Fibroblast of lung (primary cell): ENCODE results near the gene TWF2. TPM values are rescaled to one million over a fixed set of nuclear protein-coding genes. Genes with fewer than 3 reads are reported as not detected.
A peak's percentile ranks its signal among the peaks of the same experiment; 100 is the strongest.

Experiments used
- DNase-seq, 2 donors: peaks; one replicate each; pipeline versions ENCODE4 v3.0.0 to v3.0.0-alpha.2; 2010; ENCODE audit warnings: low read depth in 2 of 2
- H2AFZ ChIP-seq: 2 replicates; pipeline ENCODE4 v1.5.1; 2012; ENCODE audit warnings: low read length, control low read depth, inconsistent platforms
- H3K27ac ChIP-seq: 2 replicates; pipeline ENCODE4 v1.5.1; 2011; ENCODE audit warnings: low read length, control low read depth; ENCODE audit not compliant: insufficient read depth
- H3K27me3 ChIP-seq: 2 replicates; pipeline ENCODE4 v1.5.1; 2011; ENCODE audit warnings: mild to moderate bottlenecking, low read length; ENCODE audit not compliant: control insufficient read depth, insufficient read depth
- H3K36me3 ChIP-seq: 2 replicates; pipeline ENCODE4 v1.5.1; 2011; ENCODE audit warnings: low read length; ENCODE audit not compliant: control insufficient read depth, insufficient read depth
- H3K4me1 ChIP-seq: 2 replicates; pipeline ENCODE4 v1.5.1; 2011; ENCODE audit warnings: low read length; ENCODE audit not compliant: control insufficient read depth, insufficient read depth; ENCODE audit errors: extremely low read depth
- H3K4me2 ChIP-seq: 2 replicates; pipeline ENCODE4 v1.5.1; 2011; ENCODE audit warnings: low read length, control low read depth; ENCODE audit not compliant: insufficient read depth; ENCODE audit errors: extremely low read depth
- H3K4me3 ChIP-seq, 4 experiments: fragments of 200-600 bp in 1 of 4; sonication (generic) in 1 of 4; replicated peaks in 1 of 4; 2 replicates each; pipeline ENCODE4 v1.5.1; 2011 to 2016; ENCODE audit warnings: low read length in 4 of 4, low read depth in 3 of 4, mild to moderate bottlenecking in 3 of 4, control low read depth in 2 of 4, inconsistent platforms in 1 of 4, mixed read lengths in 1 of 4; ENCODE audit not compliant: insufficient read depth in 1 of 4; ENCODE audit errors: control extremely low read depth in 1 of 4
- H3K79me2 ChIP-seq: 2 replicates; pipeline ENCODE4 v1.5.1; 2012; ENCODE audit warnings: mild to moderate bottlenecking, low read length, inconsistent platforms; ENCODE audit not compliant: control insufficient read depth, insufficient read depth
- H3K9ac ChIP-seq: 2 replicates; pipeline ENCODE4 v1.5.1; 2011; ENCODE audit warnings: mild to moderate bottlenecking, low read length, control low read depth; ENCODE audit not compliant: insufficient read depth
- H3K9me3 ChIP-seq: 2 replicates; pipeline ENCODE4 v1.5.1; 2012; ENCODE audit warnings: low read depth, low read length; ENCODE audit not compliant: control insufficient read depth, insufficient read depth
- H4K20me1 ChIP-seq: 2 replicates; pipeline ENCODE4 v1.5.1; 2011; ENCODE audit warnings: low read length; ENCODE audit not compliant: control insufficient read depth, insufficient read depth; ENCODE audit errors: extremely low read depth
- EZH2 ChIP-seq: IDR thresholded peaks from 2 replicates; pipeline ENCODE4 v1.5.1; 2012; ENCODE audit warnings: low read length, control low read depth, mild to moderate bottlenecking; ENCODE audit errors: missing control alignments
- polyA plus RNA-seq, 2 donors: library from polyadenylated mRNA; depleted of rRNA in 1 of 2; stranded (reverse) in 1 of 2; unstranded in 1 of 2; fragments of >200 nt; gene quantifications; 2 replicates each; pipeline ENCODE4 v1.2.1, GENCODE V29; 2011 to 2012; ENCODE audit warnings: missing spikeins in 1 of 2
- total RNA-seq: library from RNA; depleted of rRNA; stranded (reverse); fragments of >200 nt; gene quantifications from 2 replicates; pipeline ENCODE4 v1.2.1, GENCODE V29; 2014
- TF ChIP-seq, protein P1 (sequence below), 2 donors: IDR thresholded peaks in 1 of 2; conservative IDR thresholded peaks in 1 of 2; 1 replicate in 1 of 2; 2 replicates in 1 of 2; pipeline ENCODE4 v1.5.1; 2011 to 2012; ENCODE audit warnings: low read length in 2 of 2, control low read depth in 1 of 2, inconsistent platforms in 1 of 2, low read depth in 1 of 2, mild to moderate bottlenecking in 1 of 2

TWF2 gene
- total and polyA plus RNA-seq, 2 donors (not counting 1 experiment from before 2014, with no cell fraction given), result 67.2 to 69.9 TPM

DNA sequence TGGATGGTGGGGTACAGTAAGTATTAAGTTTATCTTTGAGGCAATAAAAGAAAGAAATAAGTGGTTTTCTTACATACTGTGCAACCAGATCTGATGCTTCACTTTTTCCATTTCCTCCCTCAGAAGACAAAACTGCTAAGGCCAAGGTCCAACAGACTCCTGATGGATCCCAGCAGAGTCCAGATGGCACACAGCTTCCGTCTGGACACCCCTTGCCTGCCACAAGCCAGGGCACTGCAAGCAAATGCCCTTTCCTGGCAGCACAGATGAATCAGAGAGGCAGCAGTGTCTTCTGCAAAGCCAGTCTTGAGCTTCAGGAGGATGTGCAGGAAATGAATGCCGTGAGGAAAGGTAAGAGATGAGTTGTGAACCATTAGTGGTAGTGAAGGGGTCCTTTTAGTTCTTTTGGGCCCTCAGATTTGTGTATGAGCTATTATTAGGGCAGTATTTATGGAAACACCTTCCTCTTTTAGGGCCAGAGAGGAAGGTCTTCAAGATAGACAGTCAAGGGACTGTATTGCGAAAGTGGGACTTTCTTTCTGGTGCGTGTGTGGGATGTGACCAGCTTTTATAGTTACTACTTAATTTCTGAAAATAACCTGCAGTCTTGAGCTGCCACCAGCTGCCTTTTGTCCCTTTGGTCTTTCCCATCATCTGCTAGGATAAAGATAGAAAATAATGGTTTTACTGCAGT lies 36.4 kb downstream of the TWF2 start:
- H3K4me2 ChIP-seq, result no peak overlapping the region
- peaks cover 26% of the 10 kb centered on the region for H3K36me3 ChIP-seq
- H3K9me3 ChIP-seq, result no peaks in the 10 kb centered on the region
- no peak overlapping the region for H3K27ac ChIP-seq
- DNase-seq, result no peak
- no peaks in the 10 kb centered on the region for H3K27me3 ChIP-seq
- H3K9ac ChIP-seq, result no peak overlapping the region
- H2AFZ ChIP-seq, result no peak overlapping the region
- H3K79me2 ChIP-seq, result peaks cover 15% of the 10 kb centered on the region
- TF ChIP-seq, protein P1, sequence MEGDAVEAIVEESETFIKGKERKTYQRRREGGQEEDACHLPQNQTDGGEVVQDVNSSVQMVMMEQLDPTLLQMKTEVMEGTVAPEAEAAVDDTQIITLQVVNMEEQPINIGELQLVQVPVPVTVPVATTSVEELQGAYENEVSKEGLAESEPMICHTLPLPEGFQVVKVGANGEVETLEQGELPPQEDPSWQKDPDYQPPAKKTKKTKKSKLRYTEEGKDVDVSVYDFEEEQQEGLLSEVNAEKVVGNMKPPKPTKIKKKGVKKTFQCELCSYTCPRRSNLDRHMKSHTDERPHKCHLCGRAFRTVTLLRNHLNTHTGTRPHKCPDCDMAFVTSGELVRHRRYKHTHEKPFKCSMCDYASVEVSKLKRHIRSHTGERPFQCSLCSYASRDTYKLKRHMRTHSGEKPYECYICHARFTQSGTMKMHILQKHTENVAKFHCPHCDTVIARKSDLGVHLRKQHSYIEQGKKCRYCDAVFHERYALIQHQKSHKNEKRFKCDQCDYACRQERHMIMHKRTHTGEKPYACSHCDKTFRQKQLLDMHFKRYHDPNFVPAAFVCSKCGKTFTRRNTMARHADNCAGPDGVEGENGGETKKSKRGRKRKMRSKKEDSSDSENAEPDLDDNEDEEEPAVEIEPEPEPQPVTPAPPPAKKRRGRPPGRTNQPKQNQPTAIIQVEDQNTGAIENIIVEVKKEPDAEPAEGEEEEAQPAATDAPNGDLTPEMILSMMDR (conservative IDR thresholded peaks at IDR 0.05 in 1 of 2, IDR thresholded peaks at IDR 0.05 in 1 of 2; ENCODE audit: low read depth in 1 of 2, low read length in 2 of 2), result no peak
- TF ChIP-seq EZH2, result no peak
- no peaks in the 10 kb centered on the region for H4K20me1 ChIP-seq
- H3K4me1 ChIP-seq, result peaks cover 12% of the 10 kb centered on the region
- H3K4me3 ChIP-seq, result no peak overlapping the region

DNA sequence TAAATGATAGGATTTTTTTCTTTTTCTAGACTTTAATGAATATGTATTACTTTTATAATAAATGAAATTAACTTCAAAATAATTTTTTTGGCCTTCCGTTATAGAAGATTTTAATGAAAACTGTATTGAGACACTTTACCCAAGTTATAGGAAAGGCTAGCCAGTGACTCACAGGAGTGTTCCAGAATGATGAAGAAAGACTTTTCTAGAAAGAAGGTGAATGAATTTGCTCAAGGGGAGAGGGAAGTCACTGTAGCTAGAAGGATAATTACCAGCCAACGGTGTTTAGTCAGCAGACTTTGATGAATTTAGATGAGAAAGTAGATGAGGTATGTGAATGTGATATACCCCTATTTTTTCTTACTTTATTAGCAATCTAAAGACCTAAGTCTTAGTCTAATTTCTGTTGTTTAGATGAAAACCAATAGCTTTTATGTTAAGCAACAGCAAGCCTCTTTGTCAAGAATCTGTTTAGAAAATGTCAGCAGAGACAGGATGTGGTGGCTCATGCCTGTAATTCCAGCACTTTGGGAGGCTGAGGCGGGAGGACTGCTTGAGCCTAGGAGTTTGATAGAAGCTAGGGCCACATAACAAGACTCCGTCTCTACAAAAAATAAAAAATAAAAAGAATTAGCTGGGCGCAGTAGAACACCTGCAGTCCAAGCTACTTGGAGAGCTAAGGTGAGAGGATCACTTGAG lies 37.8 kb downstream of the TWF2 start:
- no peaks in the 10 kb centered on the region for H4K20me1 ChIP-seq
- H3K9ac ChIP-seq, result no peak overlapping the region
- no peak for DNase-seq
- H3K9me3 ChIP-seq, result no peaks in the 10 kb centered on the region
- TF ChIP-seq, protein P1 (conservative IDR thresholded peaks at IDR 0.05 in 1 of 2, IDR thresholded peaks at IDR 0.05 in 1 of 2; ENCODE audit: low read depth in 1 of 2, low read length in 2 of 2), result no peak
- TF ChIP-seq EZH2, result no peak
- peaks cover 22% of the 10 kb centered on the region for H3K4me1 ChIP-seq
- H3K4me3 ChIP-seq, result no peak overlapping the region
- peaks cover 15% of the 10 kb centered on the region for H3K79me2 ChIP-seq
- peaks cover 23% of the 10 kb centered on the region for H3K36me3 ChIP-seq
- no peak overlapping the region for H3K4me2 ChIP-seq
- H3K27me3 ChIP-seq, result no peaks in the 10 kb centered on the region
- H2AFZ ChIP-seq, result no peak overlapping the region
- H3K27ac ChIP-seq, result peak overlapping the region; percentile 14
